GM21390 (cell line): ENCODE measurements around the gene PVALEF.

Experiments
- ATAC-seq: cut with Tn5 transposase; IDR thresholded peaks from one replicate; pipeline ENCODE4 v1.9.1; 2021; ENCODE audit not compliant: unreplicated experiment

PVALEF gene

DNA sequence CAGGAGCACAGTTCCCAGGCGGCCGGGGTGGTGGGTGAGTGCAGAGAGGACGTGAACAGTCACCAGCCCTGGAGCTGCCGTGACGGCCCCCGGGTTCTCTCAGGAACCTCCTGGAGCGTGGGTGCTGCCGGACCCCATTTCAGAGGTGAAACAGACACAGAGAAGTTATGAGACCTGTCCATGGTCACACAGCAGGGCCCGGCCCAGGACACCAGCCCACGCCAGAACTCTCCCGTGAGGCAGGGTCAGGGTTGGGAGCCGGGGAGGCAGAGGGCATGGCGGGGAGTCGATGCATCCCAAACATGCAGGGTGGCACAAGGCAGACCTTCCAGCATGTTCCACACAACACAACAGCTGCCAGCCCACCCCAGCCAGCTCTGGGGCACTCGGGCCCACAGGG is 3.8 kb upstream of the PVALEF start:
- ATAC-seq: no peak

DNA sequence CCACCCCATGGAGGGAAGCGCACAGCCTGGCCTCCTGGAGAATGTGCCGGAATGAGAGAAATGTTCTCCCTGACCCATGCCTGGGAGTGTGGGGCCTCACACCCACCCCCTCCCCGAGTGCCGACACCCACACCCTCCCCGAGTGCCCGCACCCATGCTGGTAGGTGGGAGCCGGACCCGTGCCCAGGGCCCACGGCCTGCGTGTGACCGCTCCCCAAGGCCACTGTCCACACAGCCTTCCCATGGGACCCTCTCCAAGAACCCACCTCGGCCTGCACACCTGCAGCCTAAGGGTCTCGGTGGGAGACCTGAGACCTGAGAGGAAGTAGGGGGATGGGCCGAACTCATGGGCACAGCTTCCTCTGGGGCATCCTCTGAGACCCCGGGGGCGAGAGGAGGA is 3.3 kb upstream of the PVALEF start:
- ATAC-seq: no peak

DNA sequence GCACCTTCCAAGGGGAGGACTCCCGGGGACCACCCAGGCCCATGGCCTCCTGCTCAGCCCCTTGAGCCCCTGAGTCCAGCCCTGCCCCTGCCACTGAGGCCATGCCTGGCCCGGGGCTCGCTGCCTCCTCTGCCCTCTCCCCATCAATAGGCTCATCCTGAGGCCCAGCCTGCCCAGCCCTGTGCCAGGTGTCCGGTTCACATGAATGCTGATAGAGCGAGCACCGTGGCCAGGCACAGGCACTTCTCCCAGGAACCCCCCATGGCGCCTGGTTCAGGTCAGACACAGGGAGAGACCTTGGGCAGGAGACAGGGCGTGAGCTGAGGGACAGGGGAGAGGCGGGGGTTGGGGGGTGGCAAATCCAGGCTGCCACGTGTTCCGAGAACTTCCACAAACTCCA is 2.8 kb upstream of the PVALEF start:
- no peak for ATAC-seq

DNA sequence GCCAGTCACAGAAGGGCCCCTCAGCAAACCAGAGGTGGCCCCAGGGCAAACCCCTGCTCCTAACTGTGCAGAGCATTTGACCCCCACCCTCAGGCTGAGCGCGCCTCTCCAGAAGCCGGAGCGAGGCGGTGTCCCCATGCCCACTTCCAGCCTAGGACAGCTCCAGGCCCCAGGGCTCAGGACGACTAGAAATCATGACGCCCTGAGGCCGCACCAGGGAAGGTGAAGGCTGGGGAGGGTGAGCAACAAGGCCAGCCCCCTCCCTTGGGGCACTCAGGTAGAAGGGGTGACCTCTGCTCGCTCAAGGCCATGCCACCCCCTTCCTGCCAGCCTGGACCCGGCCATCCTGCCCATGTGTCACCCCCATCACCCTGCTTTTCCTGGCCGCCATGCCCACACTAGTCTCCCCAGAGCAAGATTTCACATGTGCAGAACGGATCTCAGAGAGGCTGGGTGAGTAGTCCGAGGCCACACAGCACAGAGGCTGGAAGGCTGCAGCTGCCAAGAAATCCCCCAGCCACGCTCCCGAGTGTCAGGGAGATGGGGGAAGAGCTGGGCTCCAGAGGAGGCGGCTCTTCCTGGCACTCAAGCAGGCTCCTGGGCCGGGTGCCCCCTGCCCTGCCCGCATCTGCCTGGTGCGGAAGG is 2.1 kb upstream of the PVALEF start:
- no peak for ATAC-seq

DNA sequence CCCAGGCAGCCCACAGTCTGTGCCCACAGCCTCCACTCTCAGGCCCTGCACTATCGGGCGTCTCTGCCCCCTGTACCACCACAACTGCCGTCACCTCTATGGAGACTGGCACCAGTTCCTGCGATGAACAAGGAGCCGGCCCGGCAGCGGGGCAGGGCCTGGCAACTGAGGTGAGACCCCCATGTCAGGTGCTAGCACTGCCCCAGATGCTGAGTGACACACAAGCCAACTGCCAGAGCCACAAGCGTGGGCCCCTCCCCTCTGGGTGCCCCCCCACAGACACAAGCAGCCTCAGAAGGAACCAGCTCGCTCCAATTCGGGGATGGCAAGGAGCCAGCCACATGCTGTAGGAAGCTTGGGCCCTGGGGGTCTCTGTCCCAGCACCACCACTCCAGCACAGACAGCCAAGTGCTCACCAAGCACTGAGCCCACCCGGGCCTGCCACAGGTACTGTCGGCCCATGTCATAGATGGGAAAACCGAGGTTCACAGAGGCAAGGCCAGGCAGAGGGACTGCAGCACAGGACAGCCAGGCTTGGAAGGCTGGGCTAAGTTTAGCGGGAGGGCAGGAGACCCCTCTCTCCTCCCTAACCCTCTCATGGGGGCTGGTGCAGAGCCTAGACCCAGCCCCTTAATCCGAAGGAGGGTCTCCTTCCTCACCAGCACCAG is 1.5 kb upstream of the PVALEF start:
- ATAC-seq: no peak

DNA sequence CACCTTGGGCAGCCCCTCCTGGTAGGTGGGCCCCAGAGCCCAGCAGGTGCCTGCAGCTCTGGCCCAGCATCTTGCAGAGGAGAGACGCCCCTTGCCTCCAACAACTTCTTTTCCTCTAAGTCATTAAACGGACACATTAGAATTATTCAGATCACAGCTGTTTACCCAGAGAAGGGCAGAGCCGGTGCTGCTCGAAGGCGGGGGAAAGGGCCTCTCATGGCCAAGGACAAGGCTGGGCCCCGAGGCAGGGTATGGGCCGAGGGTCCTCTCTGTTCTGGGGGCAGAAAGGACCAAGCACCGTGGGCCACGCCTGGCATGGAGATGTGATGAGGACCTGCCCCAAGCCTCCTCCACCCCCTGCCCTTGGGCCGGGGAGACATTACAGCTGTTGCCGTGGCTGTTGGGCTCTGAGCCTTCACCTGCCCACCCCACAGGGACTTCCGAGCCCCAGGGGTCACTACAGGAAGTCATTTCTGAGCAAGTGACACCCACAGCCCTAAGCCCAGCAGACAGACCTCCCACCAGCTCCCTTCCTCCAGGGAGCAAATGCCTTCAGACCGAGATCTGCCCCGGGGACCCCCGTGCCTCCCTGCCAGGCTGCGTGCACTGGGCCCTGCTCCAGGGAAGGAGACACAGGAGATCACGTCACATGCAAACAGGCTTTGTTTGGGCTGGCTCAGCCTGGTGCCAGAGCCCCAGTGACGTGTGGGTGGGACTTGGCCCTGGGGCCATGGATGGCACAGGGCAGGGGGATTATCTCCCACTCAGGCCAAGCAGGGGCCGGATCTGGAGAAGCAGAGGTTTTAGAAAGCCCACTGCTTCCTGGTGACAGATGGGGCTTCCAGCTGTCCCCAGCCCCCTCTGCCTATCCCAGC is 699 bp upstream of the PVALEF start:
- no peak for ATAC-seq

DNA sequence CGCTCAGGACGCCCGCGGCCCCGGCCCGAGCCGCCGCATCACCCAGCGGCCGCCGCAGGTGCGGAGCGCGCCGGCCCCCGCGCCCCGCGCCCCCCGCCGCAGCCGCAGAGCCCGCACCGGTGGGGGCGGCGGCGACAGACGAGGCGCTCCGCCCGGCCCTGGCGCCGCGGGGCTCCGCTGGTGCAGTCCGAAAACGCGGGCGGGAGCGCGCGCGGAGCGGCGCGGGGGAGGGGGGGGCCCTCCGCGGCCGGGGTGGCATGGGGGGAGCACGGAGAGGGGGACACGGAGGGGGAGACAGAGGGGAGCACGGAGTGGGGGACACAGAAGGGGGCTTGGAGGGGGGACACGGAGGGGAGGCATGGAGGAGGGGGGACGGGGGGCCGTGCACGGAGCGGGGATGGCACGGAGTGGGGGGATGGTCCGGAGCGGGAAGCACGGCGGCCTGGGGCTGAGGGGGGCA is 756 bp downstream of the PVALEF start, which contains the start of gene AATK:
Gene AATK (minus strand): TSS at position 189 of the 460 bp plus-strand sequence. CDS start 229 bp downstream, outside the sequence.
- ATAC-seq: no peak

DNA sequence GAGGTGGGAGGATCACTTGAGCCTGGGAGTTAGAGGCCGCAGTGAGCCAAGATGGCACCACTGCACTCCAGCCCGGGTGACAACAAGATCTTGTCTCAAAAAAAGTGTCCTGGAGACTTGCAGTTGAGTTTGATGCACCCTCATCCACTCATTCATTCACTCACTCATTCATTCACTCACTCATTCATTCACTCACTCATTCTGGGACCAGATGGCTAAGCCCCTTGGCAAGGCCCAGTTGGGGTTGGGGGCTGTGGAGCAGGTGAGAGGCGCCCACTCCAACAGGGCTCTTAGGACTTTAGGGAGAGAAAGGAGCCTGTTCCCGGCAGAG is 1.9 kb downstream of the PVALEF start:
- no peak for ATAC-seq

DNA sequence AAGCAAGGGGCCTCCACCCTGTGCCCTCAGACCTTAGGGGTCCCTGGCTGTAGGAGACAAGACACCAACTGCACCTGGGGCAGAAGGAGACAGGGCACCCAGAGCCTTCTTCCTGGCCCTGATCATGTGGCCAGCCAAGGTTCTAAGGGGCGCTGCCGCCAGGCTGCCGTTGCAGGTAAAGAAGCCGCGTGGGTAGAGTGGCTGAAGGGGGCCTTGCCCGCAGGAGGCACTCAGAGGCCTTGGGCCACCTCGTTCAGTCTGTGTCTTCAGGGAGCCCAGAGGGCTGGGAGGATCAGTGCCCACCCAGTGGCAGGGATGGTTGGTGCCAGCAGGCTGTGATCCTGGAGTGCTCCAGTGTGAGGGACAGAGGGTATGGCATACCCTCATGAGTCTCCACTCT is 2.3 kb downstream of the PVALEF start:
- ATAC-seq: no peak

DNA sequence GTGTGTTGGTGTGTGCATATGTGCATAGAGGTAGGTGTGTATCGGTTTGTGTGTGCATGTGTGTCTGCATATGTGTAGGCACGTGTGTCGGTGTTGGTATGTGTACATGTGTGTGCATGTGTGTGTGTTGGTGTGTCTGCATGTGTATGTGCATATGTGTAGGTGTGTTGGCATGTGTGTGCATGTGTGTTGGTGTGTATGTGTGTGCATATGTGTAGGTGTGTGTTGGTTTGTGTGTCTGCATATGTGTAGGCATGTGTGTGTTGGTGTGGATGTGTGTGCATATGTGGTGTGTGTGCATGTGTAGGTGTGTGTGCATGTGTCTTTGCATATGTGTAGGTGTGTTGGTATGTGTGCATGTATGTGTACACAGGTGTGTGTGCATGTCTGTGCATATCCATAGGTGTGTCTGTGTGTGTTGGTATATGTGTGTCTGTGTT is 4.6 kb downstream of the PVALEF start:
- ATAC-seq: no peak

DNA sequence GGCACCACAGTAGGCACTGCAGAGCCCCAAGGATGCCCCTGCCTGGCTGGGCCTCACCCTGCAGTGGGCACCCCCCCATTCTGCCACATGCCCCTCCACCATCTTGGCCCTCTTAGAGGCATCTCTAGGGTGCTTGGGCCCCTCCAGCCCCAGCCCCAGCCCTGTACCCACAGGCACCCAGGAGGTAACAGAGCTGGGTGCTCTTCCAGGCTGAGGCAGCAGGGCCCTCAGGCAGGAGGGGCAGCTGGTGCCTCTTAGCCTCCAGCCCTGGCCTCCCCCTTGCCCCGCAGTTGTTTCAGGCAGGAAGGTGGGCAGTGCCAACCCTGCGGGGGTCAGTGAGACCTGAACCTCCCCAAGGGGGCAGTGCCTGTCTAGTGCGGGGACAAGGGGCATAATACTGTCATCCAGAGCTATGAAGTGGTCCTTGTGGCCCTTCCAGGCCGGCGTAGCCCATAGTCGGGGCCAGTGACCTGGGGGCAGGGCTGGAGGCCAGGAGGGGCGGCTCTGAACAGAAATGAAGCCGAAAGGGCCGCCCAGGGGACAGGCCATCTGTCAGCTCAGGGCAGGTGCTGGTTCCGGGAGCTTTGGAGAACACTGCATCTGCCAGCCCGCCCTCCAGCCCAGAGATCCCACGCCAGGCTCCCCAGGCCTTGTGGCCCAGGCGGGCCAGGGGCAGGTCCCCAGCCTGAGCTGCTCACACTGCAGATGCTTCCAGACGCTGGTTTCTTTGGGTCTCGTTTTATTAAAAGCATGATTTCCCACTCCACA is 5.6 kb downstream of the PVALEF start:
- no peak for ATAC-seq

DNA sequence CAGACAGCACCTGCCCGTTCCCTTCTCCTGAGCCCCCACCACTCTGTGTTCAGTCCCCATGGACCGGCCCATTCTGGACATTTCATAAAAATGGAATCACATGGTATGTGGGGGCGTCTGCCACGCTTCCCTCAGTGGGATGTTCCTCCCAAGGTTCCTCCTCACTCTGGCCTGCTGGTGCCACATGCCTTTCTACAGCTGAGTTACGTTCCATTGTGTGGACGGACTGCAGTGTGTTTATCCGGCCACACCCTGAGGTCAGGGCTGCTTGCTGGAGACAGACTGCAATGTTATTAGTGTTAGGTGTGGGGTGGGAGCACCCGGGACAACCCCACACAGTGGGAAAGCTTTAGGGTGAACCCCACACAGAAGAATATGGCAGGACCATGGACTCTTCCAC is 6.6 kb downstream of the PVALEF start:
- no peak for ATAC-seq

DNA sequence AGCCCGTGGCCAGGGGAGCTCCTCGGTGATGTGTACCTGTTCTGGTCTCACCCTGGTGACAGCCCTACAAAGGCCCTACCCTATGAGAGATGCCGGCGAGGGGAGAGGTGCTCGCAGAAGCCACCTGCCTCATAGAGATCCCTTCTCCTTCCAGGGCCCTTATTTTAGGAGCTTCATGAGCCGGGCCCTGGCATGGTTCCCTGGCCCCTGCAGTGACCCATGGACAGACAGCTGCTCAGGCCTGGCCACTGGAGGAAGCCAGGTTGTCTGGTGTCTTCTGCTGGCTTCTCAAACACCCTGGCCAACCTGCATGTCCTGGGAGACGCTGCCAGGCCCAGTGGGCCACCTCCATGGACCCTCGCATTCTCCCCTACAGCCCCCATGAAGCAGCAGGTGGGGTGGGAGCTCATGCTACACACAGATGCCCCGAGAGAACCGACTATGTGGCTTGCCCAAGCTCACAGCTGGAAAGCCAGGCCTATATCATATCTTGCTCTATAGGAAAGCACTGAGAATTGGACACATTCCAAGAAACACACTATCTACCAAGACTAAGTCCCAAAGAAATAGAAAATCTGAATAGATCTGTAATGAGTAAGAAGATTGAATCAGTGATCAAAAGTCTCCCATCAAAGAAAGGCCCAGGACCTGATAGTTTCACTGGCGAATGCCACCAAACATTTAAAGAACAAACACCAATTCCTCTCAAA is 7.9 kb downstream of the PVALEF start:
- no peak for ATAC-seq

DNA sequence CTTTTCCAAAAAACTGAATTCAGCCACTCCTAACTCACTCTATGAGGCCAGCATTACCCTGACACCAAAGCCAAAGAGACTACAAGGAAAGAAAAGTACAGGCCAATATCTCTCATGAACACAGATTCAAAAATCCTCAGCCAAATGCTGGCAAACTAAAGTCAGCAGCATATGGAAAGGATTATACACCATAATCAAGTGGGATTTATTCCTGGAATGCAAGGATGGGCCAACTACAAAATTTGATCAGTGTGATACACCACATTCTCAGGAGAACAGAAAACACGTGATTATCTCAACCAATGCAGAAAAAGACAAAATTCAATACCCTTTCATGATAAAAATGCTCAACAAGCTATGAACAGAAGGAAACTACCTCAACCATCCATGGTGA is 8.5 kb downstream of the PVALEF start:
- ATAC-seq: no peak

DNA sequence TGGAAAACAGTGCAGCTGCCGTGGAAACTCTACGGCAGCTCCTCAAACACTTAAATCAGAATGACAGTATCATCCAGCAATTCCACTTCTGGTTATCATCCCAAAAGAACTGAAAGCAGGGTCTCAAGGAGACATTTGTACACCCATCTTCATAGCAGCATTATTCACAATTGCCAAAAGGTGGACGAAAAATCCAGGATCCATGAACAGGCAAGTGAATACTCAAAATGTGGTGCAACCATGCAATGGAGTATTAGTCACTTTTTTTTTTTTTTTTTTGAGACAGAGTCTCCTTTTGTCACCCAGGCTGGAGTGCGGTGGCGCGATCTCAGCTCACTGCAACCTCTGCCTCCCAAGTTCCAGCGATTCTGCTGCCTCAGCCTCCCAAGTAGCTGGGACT is 11.4 kb downstream of the PVALEF start:
- ATAC-seq: no peak

DNA sequence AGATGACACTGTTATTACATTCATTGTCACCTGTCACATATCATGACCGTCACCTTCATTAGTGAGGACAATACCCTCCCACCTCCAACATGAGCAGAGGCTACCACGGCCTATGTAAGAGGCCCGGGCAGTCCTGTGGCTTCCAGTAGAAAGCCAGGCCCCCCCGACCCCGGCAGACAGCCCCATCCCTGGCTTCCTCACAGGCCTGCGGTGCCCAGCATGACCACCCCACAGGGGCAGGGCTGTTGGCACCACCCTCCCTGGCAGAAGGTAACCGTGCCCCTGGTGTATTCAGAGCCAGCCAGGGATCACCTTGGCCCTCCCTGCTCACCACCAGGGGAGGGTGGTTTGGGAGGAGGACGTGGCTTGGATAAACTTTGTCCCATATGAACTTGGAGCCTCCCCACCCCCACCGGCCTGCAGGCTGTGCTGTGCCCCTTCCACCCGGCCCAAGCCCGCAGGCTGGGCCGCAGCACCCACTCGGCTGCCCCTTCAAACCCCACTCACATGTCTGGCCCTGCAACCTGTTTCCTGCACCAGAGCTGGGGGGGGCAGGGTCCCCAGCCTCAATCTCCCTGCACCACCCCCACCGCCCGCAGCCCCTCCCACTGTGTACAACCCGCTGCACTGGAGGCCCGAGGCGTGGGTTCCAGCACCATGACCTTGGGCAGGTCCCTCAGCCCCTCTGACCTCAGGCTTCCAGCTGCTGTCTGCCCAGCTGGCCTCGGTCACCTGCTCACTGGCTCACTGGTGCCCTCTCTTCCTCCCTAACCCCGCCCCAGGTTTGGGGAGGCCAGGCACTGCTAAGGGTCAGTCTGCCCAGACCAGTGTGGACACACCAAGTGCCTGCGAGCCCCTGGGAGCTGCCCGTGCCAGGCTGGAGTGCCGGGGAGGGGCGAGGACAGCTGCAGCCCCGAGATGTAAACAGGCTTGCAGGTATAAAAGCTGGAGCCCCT is 13.1 kb downstream of the PVALEF start:
- ATAC-seq: no peak

DNA sequence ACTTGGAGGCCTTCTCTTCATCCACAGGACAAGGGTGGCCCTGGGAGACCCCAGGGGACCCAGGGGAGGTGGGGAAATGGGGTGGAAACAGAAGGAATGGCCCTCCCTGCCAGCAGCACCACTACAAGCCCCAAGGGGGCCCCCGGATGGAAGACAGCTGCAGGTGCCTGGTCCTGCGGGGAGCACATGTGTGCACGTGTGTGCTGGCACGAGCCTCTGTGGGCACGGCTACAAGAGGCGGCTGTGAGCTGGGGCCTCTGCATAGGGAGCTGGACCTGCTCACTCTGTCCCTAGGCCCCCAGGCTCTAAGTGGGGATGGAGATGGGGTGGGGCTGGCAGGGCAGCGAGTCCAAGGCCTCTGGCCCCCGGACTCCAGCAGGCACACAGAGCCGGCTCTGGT is 13.9 kb downstream of the PVALEF start:
- ATAC-seq: no peak

DNA sequence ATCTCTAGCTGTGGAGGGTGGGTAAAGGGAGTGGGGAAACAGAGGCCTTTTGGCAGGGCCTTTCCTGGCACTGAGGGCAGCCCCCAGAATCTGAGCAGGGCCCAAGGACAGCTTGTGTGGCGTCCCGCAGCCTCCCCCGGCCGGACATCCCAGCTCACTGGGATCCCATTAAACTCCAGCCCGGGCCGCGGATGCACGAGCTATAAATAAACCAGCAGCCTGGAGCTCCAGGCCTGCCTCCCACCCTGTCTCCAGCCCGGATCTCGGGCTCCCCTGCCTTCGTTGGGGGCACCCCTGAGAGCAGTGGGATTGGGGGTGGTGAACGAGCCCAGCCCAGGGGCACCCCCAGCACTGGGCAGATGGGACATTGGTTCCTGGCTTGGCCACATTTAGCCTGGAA is 14.6 kb downstream of the PVALEF start:
- no peak for ATAC-seq
